Loucy (cell line): ENCODE results near the gene GLYR1.

Experiments used
- EZH2phosphoT487 ChIP-seq: fragments of 200-600 bp; IDR thresholded peaks from 2 replicates; pipeline ENCODE4 v1.6.1; 2018; ENCODE audit warnings: antibody characterized with exemption, mild to moderate bottlenecking, moderate library complexity, borderline replicate concordance
- TF ChIP-seq, protein P1 (sequence below): fragments of 200-600 bp; sonication (generic); conservative IDR thresholded peaks from 2 replicates; pipeline ENCODE4 v1.5.1; 2014; ENCODE audit warnings: mild to moderate bottlenecking, antibody characterized with exemption, low read length

DNA sequence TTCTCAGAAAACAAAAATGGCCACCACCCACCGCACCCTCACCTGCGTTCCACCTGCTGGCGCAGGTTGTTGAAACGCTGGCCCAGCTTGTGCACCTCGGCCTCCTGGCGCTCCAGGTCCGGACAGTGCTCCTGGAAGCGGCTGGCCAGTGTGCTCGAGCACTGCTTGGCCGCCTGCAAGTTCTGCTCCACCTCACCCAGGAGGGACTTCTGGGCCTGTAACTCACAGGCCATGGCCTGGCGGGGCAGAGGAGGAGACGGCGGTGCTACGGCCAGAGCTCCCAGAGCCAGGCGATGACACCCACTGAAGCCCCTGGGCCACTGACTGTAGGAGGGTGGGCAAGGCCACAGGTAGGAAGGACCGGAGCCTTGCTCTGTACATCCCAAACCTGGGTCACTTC lies 43.6 kb upstream of the GLYR1 start:
- TF ChIP-seq, protein P1, sequence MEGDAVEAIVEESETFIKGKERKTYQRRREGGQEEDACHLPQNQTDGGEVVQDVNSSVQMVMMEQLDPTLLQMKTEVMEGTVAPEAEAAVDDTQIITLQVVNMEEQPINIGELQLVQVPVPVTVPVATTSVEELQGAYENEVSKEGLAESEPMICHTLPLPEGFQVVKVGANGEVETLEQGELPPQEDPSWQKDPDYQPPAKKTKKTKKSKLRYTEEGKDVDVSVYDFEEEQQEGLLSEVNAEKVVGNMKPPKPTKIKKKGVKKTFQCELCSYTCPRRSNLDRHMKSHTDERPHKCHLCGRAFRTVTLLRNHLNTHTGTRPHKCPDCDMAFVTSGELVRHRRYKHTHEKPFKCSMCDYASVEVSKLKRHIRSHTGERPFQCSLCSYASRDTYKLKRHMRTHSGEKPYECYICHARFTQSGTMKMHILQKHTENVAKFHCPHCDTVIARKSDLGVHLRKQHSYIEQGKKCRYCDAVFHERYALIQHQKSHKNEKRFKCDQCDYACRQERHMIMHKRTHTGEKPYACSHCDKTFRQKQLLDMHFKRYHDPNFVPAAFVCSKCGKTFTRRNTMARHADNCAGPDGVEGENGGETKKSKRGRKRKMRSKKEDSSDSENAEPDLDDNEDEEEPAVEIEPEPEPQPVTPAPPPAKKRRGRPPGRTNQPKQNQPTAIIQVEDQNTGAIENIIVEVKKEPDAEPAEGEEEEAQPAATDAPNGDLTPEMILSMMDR = no peak
- no peak for TF ChIP-seq EZH2phosphoT487
